ENCODE results near the gene MAT1A. TPM values are rescaled to one million over a fixed set of nuclear protein-coding genes. Genes with fewer than 3 reads are reported as not detected.

MAT1A gene
- total and polyA plus RNA-seq, 8 donors, result 0.23 to 1.1 (median 0.31) TPM; not detected in 5

GRCh38 chr10:80290474-80291220 is 1.2 kb upstream of the MAT1A start:
- Histone ChIP-seq H3K27ac (no peak overlapping the region), H3K4me1 (peaks cover 0 to 3% (median 0%) of the 10 kb centered on the region in 4 donors), H3K4me3 (no peak overlapping the region), H3K9me3 (no peaks in the 10 kb centered on the region), H3K27me3 (no peaks in the 10 kb centered on the region), H3K36me3 (no peaks in the 10 kb centered on the region)
- WGBS, 5 donors, result 44 to 60% (median 56%) methylated on average over 4 of the region's 4 CpGs
- TF ChIP-seq CTCF (IDR thresholded peaks at IDR 0.05) (no peak), POLR2A (IDR thresholded peaks at IDR 0.05) (no peak), EP300 (IDR thresholded peaks at IDR 0.05) (no peak), POLR2AphosphoS5 (IDR thresholded peaks at IDR 0.05) (no peak)
- no peak for DNase-seq
- intact Hi-C loops (cut with DNase I; ENCODE audit: low total_unique reads), result no loop called here

GRCh38 chr10:80288849-80289248 is 609 bp downstream of the MAT1A start:
- Histone ChIP-seq H3K4me3 (no peak overlapping the region), H3K27me3 (no peaks in the 10 kb centered on the region), H3K27ac (no peak overlapping the region), H3K9me3 (no peaks in the 10 kb centered on the region), H3K4me1 (peaks cover 0 to 3% (median 0%) of the 10 kb centered on the region in 4 donors), H3K36me3 (no peaks in the 10 kb centered on the region)
- DNase-seq, result no peak
- 85 to 93% (median 91%) methylated on average over 5 of the region's 5 CpGs for WGBS, 5 donors
- intact Hi-C loops (cut with DNase I; ENCODE audit: low total_unique reads), result no loop called here
- no peak for TF ChIP-seq EP300 (IDR thresholded peaks at IDR 0.05)
- TF ChIP-seq POLR2A (IDR thresholded peaks at IDR 0.05), result no peak
- TF ChIP-seq POLR2AphosphoS5 (IDR thresholded peaks at IDR 0.05), result no peak
- TF ChIP-seq CTCF (IDR thresholded peaks at IDR 0.05), result no peak

- H3K27ac ChIP-seq, result no peak overlapping the region
- H3K9me3 ChIP-seq, result no peaks in the 10 kb centered on the region
- no peaks in the 10 kb centered on the region for H3K27me3 ChIP-seq
- intact Hi-C loops (cut with DNase I; ENCODE audit: low total_unique reads), result no loop called here
- no peak for DNase-seq
- no peaks in the 10 kb centered on the region for H3K4me1 ChIP-seq
- H3K36me3 ChIP-seq, result no peaks in the 10 kb centered on the region
- TF ChIP-seq EP300 (IDR thresholded peaks at IDR 0.05), result no peak
- no peak for TF ChIP-seq CTCF (IDR thresholded peaks at IDR 0.05)
- TF ChIP-seq POLR2A (IDR thresholded peaks at IDR 0.05), result no peak
- no peak for TF ChIP-seq POLR2AphosphoS5 (IDR thresholded peaks at IDR 0.05)
- 76 to 100% (median 81%) methylated on average over 1 of the region's 1 CpG for WGBS, 5 donors
- no peak overlapping the region for H3K4me3 ChIP-seq
These were observed 4.9 kb downstream of the MAT1A start for GRCh38 chr10:80284522-80284921.

GRCh38 chr10:80283536-80284199 is 5.8 kb downstream of the MAT1A start:
- no peaks in the 10 kb centered on the region for H3K4me1 ChIP-seq
- no peak overlapping the region for H3K4me3 ChIP-seq
- no peaks in the 10 kb centered on the region for H3K27me3 ChIP-seq
- no peak for TF ChIP-seq EP300 (IDR thresholded peaks at IDR 0.05)
- no peak for TF ChIP-seq POLR2A (IDR thresholded peaks at IDR 0.05)
- TF ChIP-seq POLR2AphosphoS5 (IDR thresholded peaks at IDR 0.05), result no peak
- no peak for TF ChIP-seq CTCF (IDR thresholded peaks at IDR 0.05)
- H3K27ac ChIP-seq, result no peak overlapping the region
- H3K36me3 ChIP-seq, result no peaks in the 10 kb centered on the region
- intact Hi-C loops (cut with DNase I; ENCODE audit: low total_unique reads), result no loop called here
- H3K9me3 ChIP-seq, result no peaks in the 10 kb centered on the region
- DNase-seq, result no peak
- WGBS, 5 donors, result 89 to 93% (median 91%) methylated on average over 8 to 14 of the region's 14 CpGs

Measured in stomach (tissue), 9 donors.